CD14-positive monocyte (primary cell): ENCODE measurements around the gene PDE4D. TPM values are rescaled to one million over a fixed set of nuclear protein-coding genes. Genes with fewer than 3 reads are reported as not detected.

Experiments used
- DNase-seq, 3 donors: peaks; one replicate each; pipeline ENCODE4 v3.0.0-alpha.2; 2011 to 2022
- H2AFZ ChIP-seq: 2 replicates; pipeline ENCODE4 v1.6.0; 2012; ENCODE audit warnings: mild to moderate bottlenecking, low read depth, low read length, inconsistent platforms; ENCODE audit not compliant: insufficient read depth, poor library complexity, severe bottlenecking
- H3K27ac ChIP-seq, 2 donors: 1 replicate in 1 of 2; 2 replicates in 1 of 2; pipeline ENCODE4 v1.5.1; 2012 to 2013; ENCODE audit warnings: low read length in 2 of 2, control low read depth in 1 of 2, inconsistent platforms in 1 of 2, low read depth in 1 of 2, mild to moderate bottlenecking in 1 of 2
- H3K27me3 ChIP-seq, 2 donors: one replicate each; pipeline versions ENCODE4 v1.6.0 to v1.6.1; 2011 to 2013; ENCODE audit warnings: low read length in 2 of 2; ENCODE audit not compliant: control insufficient read depth in 2 of 2, insufficient read depth in 2 of 2
- H3K36me3 ChIP-seq, 2 donors: replicated peaks in 1 of 2; 1 replicate in 1 of 2; 2 replicates in 1 of 2; pipeline versions ENCODE4 v1.5.1 to v1.6.1; 2012 to 2013; ENCODE audit warnings: low read length in 2 of 2, control low read depth in 1 of 2, inconsistent platforms in 1 of 2, mild to moderate bottlenecking in 1 of 2; ENCODE audit not compliant: insufficient read depth in 2 of 2, control insufficient read depth in 1 of 2
- H3K4me1 ChIP-seq, 2 donors: 1 replicate in 1 of 2; 2 replicates in 1 of 2; pipeline versions ENCODE4 v1.5.1 to v1.6.1; 2012 to 2013; ENCODE audit warnings: low read length in 2 of 2, control low read depth in 1 of 2, inconsistent platforms in 1 of 2, mild to moderate bottlenecking in 1 of 2, moderate library complexity in 1 of 2; ENCODE audit not compliant: insufficient read depth in 2 of 2, control insufficient read depth in 1 of 2
- H3K4me2 ChIP-seq: replicated peaks from 2 replicates; pipeline ENCODE3; 2012; ENCODE audit warnings: low read length, moderate library complexity, mild to moderate bottlenecking; ENCODE audit not compliant: poor library complexity, severe bottlenecking; ENCODE audit errors: extremely low read depth
- H3K4me3 ChIP-seq, 3 experiments: fragments of 200-600 bp in 1 of 3; sonication (generic) in 1 of 3; replicated peaks in 1 of 3; 1 replicate in 2 of 3; 2 replicates in 1 of 3; pipeline ENCODE4 v1.5.1; 2011 to 2013; ENCODE audit warnings: low read length in 3 of 3, mild to moderate bottlenecking in 3 of 3, control low read depth in 2 of 3, low read depth in 2 of 3, inconsistent platforms in 1 of 3, moderate library complexity in 1 of 3
- H3K79me2 ChIP-seq: 2 replicates; pipeline ENCODE4 v1.6.0; 2012; ENCODE audit warnings: mild to moderate bottlenecking, control low read depth, inconsistent platforms, low read length, moderate library complexity; ENCODE audit not compliant: insufficient read depth
- H3K9ac ChIP-seq: 2 replicates; pipeline ENCODE4 v1.6.0; 2017; ENCODE audit warnings: low read length, mild to moderate bottlenecking; ENCODE audit not compliant: insufficient read depth, poor library complexity, severe bottlenecking
- H3K9me3 ChIP-seq, 2 donors: replicated peaks in 1 of 2; 1 replicate in 1 of 2; 2 replicates in 1 of 2; pipeline versions ENCODE4 v1.5.1 to v1.6.1; 2012 to 2013; ENCODE audit warnings: low read length in 2 of 2, control low read depth in 1 of 2; ENCODE audit not compliant: control insufficient read depth in 1 of 2, insufficient read depth in 1 of 2
- H4K20me1 ChIP-seq: 2 replicates; pipeline ENCODE4 v1.6.0; 2012; ENCODE audit warnings: mild to moderate bottlenecking, low read length, control low read depth, moderate library complexity; ENCODE audit not compliant: insufficient read depth
- H3K27ac Mint-ChIP-seq, 7 donors: one replicate each; pipeline ENCODE4 v1.8.0; 2020; ENCODE audit warnings: mild to moderate bottlenecking in 7 of 7, mixed read lengths in 7 of 7, moderate library complexity in 6 of 7, inconsistent platforms in 2 of 7
- H3K27me3 Mint-ChIP-seq, 3 donors: one replicate each; pipeline ENCODE4 v1.8.0; 2021 to 2022; ENCODE audit warnings: low read depth in 3 of 3, mild to moderate bottlenecking in 3 of 3, mixed read lengths in 3 of 3, moderate library complexity in 3 of 3, inconsistent platforms in 1 of 3
- H3K36me3 Mint-ChIP-seq, 2 donors: one replicate each; pipeline ENCODE4 v1.8.0; 2020; ENCODE audit warnings: mixed read lengths in 2 of 2, inconsistent platforms in 1 of 2, mild to moderate bottlenecking in 1 of 2
- H3K4me1 Mint-ChIP-seq: one replicate; pipeline ENCODE4 v1.8.0; 2020; ENCODE audit warnings: mild to moderate bottlenecking, mixed read lengths
- H3K4me3 Mint-ChIP-seq, 2 donors: one replicate each; pipeline ENCODE4 v1.8.0; 2020; ENCODE audit warnings: mild to moderate bottlenecking in 2 of 2, mixed read lengths in 2 of 2, moderate library complexity in 1 of 2
- H3K9me3 Mint-ChIP-seq, 7 donors: one replicate each; pipeline ENCODE4 v1.8.0; 2020 to 2022; ENCODE audit warnings: mixed read lengths in 7 of 7, mild to moderate bottlenecking in 6 of 7, moderate library complexity in 6 of 7, inconsistent platforms in 2 of 7
- WGBS: methylation state at CpG from one replicate; pipeline ENCODE4 v1.1.5; 2013; ENCODE audit warnings: missing lambda C conversion rate; ENCODE audit not compliant: insufficient coverage; 5-methylcytosine and 5-hydroxymethylcytosine counted together
- intact Hi-C, 2 donors: fragments of 100-400 bp; cut with micrococcal nuclease; formaldehyde crosslinking; loops; one replicate each; pipeline versions ENCODE4 v1.15.0 to v1.15.1; 2023
- polyA plus RNA-seq, 3 donors: library from polyadenylated mRNA; depleted of rRNA in 1 of 3; unstranded in 2 of 3; stranded (reverse) in 1 of 3; fragments of 300-500 nt in 2 of 3; fragments of >200 nt in 1 of 3; fragmentation: Illumina TruSeq in 2 of 3; gene quantifications; 1 replicate in 2 of 3; 2 replicates in 1 of 3; pipeline ENCODE4 v1.2.3, GENCODE V29; 2012 to 2021
- TF ChIP-seq, protein P1 (sequence below): fragments of 200-600 bp; IDR thresholded peaks from one replicate; pipeline ENCODE4 v1.8.0; 2022; ENCODE audit warnings: antibody characterized with exemption, mild to moderate bottlenecking

Gene PDE4D
- polyA plus RNA-seq, 3 donors: 1.9 to 3.4 (median 2.8) TPM

DNA sequence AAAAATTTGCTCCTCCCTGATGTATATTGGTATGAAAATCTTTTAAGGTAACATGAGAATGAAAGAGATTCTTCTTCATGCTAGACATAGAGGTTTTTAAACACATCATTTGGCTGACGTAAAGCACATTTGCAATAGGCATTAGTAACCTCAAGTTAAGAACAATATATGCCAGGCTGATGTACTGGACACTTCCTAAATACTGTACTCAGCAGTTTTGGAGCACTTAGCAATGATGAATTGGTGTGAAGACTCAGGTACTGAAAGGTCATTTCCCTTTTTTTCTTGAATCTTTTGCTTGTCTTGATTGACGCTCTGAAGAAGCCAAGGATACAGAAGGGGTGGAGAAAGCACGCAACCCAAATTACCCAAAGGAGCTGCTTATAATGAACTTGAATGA is 322.5 kb downstream of the PDE4D start:
- intact Hi-C loops: no loop called here
- H3K4me2 ChIP-seq: no peak overlapping the region
- H4K20me1 ChIP-seq: no peaks in the 10 kb centered on the region
- H3K27ac ChIP-seq: no peak overlapping the region
- TF ChIP-seq, protein P1, sequence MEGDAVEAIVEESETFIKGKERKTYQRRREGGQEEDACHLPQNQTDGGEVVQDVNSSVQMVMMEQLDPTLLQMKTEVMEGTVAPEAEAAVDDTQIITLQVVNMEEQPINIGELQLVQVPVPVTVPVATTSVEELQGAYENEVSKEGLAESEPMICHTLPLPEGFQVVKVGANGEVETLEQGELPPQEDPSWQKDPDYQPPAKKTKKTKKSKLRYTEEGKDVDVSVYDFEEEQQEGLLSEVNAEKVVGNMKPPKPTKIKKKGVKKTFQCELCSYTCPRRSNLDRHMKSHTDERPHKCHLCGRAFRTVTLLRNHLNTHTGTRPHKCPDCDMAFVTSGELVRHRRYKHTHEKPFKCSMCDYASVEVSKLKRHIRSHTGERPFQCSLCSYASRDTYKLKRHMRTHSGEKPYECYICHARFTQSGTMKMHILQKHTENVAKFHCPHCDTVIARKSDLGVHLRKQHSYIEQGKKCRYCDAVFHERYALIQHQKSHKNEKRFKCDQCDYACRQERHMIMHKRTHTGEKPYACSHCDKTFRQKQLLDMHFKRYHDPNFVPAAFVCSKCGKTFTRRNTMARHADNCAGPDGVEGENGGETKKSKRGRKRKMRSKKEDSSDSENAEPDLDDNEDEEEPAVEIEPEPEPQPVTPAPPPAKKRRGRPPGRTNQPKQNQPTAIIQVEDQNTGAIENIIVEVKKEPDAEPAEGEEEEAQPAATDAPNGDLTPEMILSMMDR: no peak
- Mint-ChIP-seq H3K9me3 (peaks cover 0 to 2% (median 0%) of the 10 kb centered on the region in 7 donors), H3K4me3 (no peak overlapping the region), H3K27ac (no peak overlapping the region), H3K4me1 (no peaks in the 10 kb centered on the region), H3K27me3 (peaks cover 0 to 3% (median 0%) of the 10 kb centered on the region in 3 donors), H3K36me3 (no peaks in the 10 kb centered on the region)
- no peak overlapping the region for H3K4me3 ChIP-seq
- DNase-seq: no peak
- no peaks in the 10 kb centered on the region for H3K9me3 ChIP-seq
- H3K4me1 ChIP-seq: no peaks in the 10 kb centered on the region
- H3K36me3 ChIP-seq: no peaks in the 10 kb centered on the region
- no peak overlapping the region for H2AFZ ChIP-seq
- H3K79me2 ChIP-seq: no peaks in the 10 kb centered on the region
- no peak overlapping the region for H3K9ac ChIP-seq
- H3K27me3 ChIP-seq: no peaks in the 10 kb centered on the region
- no CpG with 5 or more reads among the region's 3 CpGs for WGBS

DNA sequence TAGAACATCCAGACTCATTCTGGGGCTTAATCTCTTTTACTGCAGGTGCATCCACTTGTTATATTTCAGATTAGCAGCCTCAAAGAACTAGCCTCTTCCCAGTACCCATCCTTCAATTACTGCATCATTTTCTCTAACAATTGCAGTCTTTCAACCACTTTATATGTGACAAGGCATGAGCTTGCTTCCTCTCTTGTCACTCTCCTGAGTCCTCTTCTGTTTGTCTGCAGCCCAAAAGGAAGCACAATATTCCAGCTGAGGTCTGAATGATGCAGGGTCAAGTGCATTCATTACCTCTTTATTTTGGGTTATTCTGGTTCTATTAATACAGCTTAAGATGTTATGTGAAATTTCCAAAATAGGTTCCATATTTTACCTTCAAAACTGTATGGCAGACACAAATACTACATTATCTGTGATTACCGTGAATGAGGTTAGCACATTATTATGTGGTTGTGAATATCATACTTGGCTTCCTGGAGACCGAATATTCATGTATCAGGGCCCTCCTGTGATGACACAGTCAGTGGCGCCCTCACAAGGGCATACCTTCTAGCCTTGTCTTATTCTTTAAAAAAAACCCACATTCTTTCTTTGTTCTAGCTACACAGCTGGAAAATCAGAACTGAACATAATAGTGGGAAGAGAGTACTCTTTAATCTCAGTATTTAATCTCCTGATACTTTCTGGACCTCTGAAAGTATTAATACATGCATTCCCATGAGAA is 323.8 kb downstream of the PDE4D start:
- H3K27ac Mint-ChIP-seq: no peak overlapping the region
- no peak overlapping the region for H3K4me3 ChIP-seq
- H4K20me1 ChIP-seq: no peaks in the 10 kb centered on the region
- H3K4me3 Mint-ChIP-seq: no peak overlapping the region
- no peaks in the 10 kb centered on the region for H3K4me1 ChIP-seq
- TF ChIP-seq, protein P1: no peak
- no peak overlapping the region for H3K4me2 ChIP-seq
- no peak for DNase-seq
- 0% methylated on average over 1 of the region's 3 CpGs for WGBS
- H3K36me3 Mint-ChIP-seq: peaks cover 0 to 2% of the 10 kb centered on the region in 2 donors
- no peaks in the 10 kb centered on the region for H3K9me3 ChIP-seq
- H3K79me2 ChIP-seq: no peaks in the 10 kb centered on the region
- peaks cover 0 to 3% (median 0%) of the 10 kb centered on the region in 3 donors for H3K27me3 Mint-ChIP-seq
- no peak overlapping the region for H3K27ac ChIP-seq
- H3K9ac ChIP-seq: no peak overlapping the region
- no peaks in the 10 kb centered on the region for H3K36me3 ChIP-seq
- H2AFZ ChIP-seq: no peak overlapping the region
- H3K9me3 Mint-ChIP-seq: peaks cover 0 to 2% (median 0%) of the 10 kb centered on the region in 7 donors
- intact Hi-C loops: no loop called here
- peaks cover 7% of the 10 kb centered on the region for H3K4me1 Mint-ChIP-seq
- no peaks in the 10 kb centered on the region for H3K27me3 ChIP-seq
